C4-2B (cell line): ENCODE measurements around the gene KCNJ8.

Experiments used
- CTCF ChIP-seq: fragments of 450-650 bp; conservative IDR thresholded peaks from 2 replicates; pipeline ENCODE4 v1.5.1; 2017; ENCODE audit warnings: mild to moderate bottlenecking
- ZFX ChIP-seq: fragments of 450-650 bp; IDR thresholded peaks from 2 replicates; pipeline ENCODE4 v1.6.1; 2017

DNA sequence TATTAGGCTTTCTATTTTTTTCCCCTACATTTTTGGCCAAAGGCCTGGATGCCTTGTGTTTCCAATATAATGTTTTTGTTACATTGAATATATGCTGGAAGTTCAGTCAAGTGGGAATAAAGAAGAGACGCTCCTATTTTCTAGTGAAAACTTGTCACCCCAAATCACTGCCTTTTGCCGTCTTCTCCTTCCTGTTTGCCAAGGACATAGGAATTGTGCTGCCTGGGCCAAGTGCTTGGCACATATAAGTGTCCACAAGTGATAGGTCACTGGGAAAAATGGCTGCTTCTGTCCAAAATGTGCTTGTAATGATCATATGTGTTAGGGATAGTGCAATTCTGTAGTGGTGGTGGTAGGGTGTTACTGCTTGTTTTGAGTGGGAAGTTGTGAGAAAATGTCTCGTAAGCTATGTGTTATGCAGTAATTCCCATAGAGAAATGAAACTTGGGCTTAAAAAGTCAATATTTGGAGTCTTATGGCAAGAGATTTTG is 11.6 kb upstream of the KCNJ8 start:
- TF ChIP-seq CTCF = no peak
- no peak for TF ChIP-seq ZFX
